ENCODE results near the gene RSPH1. TPM values are rescaled to one million over a fixed set of nuclear protein-coding genes. Genes with fewer than 3 reads are reported as not detected.
A peak's percentile ranks its signal among the peaks of the same experiment; 100 is the strongest.

Gene RSPH1
- polyA plus RNA-seq (2012; ENCODE audit: insufficient read depth, insufficient read length) = not detected

- DNase-seq (ENCODE audit: low read depth, low spot score) = peak; percentile 97
- H3K4me3 ChIP-seq (ENCODE audit: low read length) = peak within 1 kb of the TSS; percentile 77
Measured at GRCh38 chr21:42496120-42496838, at the start of gene RSPH1. Gene RSPH1, minus strand, starts transcription at chr21:42496224. Its CDS starts 38 bp downstream, at chr21:42496186.

GRCh38 chr21:42545745-42546144, 49.7 kb upstream of the RSPH1 start:
- H3K4me3 ChIP-seq (ENCODE audit: low read length) = no peak overlapping the region
- DNase-seq (ENCODE audit: low read depth, low spot score) = no peak

GRCh38 chr21:42545317-42545716, 49.3 kb upstream of the RSPH1 start:
- no peak for DNase-seq (ENCODE audit: low read depth, low spot score)
- H3K4me3 ChIP-seq (ENCODE audit: low read length) = no peak overlapping the region

- H3K4me3 ChIP-seq (ENCODE audit: low read length) = no peak overlapping the region
- no peak for DNase-seq (ENCODE audit: low read depth, low spot score)
Measured at GRCh38 chr21:42544544-42544943, 48.5 kb upstream of the RSPH1 start.

- H3K4me3 ChIP-seq (ENCODE audit: low read length) = no peak overlapping the region
- DNase-seq (ENCODE audit: low read depth, low spot score) = no peak
Measured at GRCh38 chr21:42543106-42543847, 47.3 kb upstream of the RSPH1 start.

- H3K4me3 ChIP-seq (ENCODE audit: low read length) = no peak overlapping the region
- no peak for DNase-seq (ENCODE audit: low read depth, low spot score)
Measured at GRCh38 chr21:42542596-42542995, 46.6 kb upstream of the RSPH1 start.

GRCh38 chr21:42542196-42542595, 46.2 kb upstream of the RSPH1 start:
- DNase-seq (ENCODE audit: low read depth, low spot score) = no peak
- no peak overlapping the region for H3K4me3 ChIP-seq (ENCODE audit: low read length)

- DNase-seq (ENCODE audit: low read depth, low spot score) = no peak
- H3K4me3 ChIP-seq (ENCODE audit: low read length) = no peak overlapping the region
Measured at GRCh38 chr21:42541618-42542017, 45.6 kb upstream of the RSPH1 start.

- H3K4me3 ChIP-seq (ENCODE audit: low read length) = no peak overlapping the region
- no peak for DNase-seq (ENCODE audit: low read depth, low spot score)
Measured at GRCh38 chr21:42541174-42541573, 45.1 kb upstream of the RSPH1 start.

GRCh38 chr21:42540396-42540795, 44.4 kb upstream of the RSPH1 start:
- no peak for DNase-seq (ENCODE audit: low read depth, low spot score)

GRCh38 chr21:42539931-42540343, 43.9 kb upstream of the RSPH1 start:
- no peak overlapping the region for H3K4me3 ChIP-seq (ENCODE audit: low read length)
- no peak for DNase-seq (ENCODE audit: low read depth, low spot score)

More at GRCh38 chr21:42540396-42540795, 44.4 kb upstream of the RSPH1 start:
- no peak overlapping the region for H3K4me3 ChIP-seq (ENCODE audit: low read length)

- DNase-seq (ENCODE audit: low read depth, low spot score) = no peak
- no peak overlapping the region for H3K4me3 ChIP-seq (ENCODE audit: low read length)
Measured at GRCh38 chr21:42539342-42539741, 43.3 kb upstream of the RSPH1 start.

- H3K4me3 ChIP-seq (ENCODE audit: low read length) = no peak overlapping the region
- no peak for DNase-seq (ENCODE audit: low read depth, low spot score)
Measured at GRCh38 chr21:42538479-42539275, 42.7 kb upstream of the RSPH1 start.

GRCh38 chr21:42537106-42537742, 41.2 kb upstream of the RSPH1 start:
- DNase-seq (ENCODE audit: low read depth, low spot score) = no peak

GRCh38 chr21:42536601-42537000, 40.6 kb upstream of the RSPH1 start:
- no peak for DNase-seq (ENCODE audit: low read depth, low spot score)
- no peak overlapping the region for H3K4me3 ChIP-seq (ENCODE audit: low read length)

More at GRCh38 chr21:42537106-42537742, 41.2 kb upstream of the RSPH1 start:
- H3K4me3 ChIP-seq (ENCODE audit: low read length) = no peak overlapping the region

- H3K4me3 ChIP-seq (ENCODE audit: low read length) = no peak overlapping the region
- no peak for DNase-seq (ENCODE audit: low read depth, low spot score)
Measured at GRCh38 chr21:42535602-42536171, 39.7 kb upstream of the RSPH1 start.

- no peak overlapping the region for H3K4me3 ChIP-seq (ENCODE audit: low read length)
Measured at GRCh38 chr21:42534421-42535378, 38.7 kb upstream of the RSPH1 start.

GRCh38 chr21:42533963-42534355, 37.9 kb upstream of the RSPH1 start:
- no peak overlapping the region for H3K4me3 ChIP-seq (ENCODE audit: low read length)
- no peak for DNase-seq (ENCODE audit: low read depth, low spot score)

More at GRCh38 chr21:42534421-42535378, 38.7 kb upstream of the RSPH1 start:
- no peak for DNase-seq (ENCODE audit: low read depth, low spot score)
